ENCODE results near the gene TRIM71. TPM values are rescaled to one million over a fixed set of nuclear protein-coding genes. Genes with fewer than 3 reads are reported as not detected.

TRIM71 gene
- total and polyA plus RNA-seq, 2 experiments from 2014 or later, result 3.3 to 21.8 TPM

DNA sequence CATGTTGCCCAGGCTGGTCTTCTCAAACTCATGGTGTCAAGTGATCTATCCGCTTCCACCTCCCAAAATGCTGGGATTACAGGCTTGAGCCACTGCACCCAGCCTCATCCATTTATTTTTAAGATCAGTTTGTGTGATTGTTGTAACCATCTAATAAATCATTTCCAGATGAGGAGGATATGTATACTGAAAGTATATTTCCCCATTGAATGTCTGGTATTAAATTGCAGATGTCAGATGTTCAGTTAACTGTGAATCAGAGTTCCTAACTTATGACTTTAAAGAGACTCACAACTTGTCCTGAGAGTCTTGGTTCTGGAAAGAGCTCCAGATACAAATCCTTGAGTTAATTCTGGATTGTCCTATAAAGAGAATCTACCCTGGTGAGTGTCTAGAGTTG is 62.4 kb downstream of the TRIM71 start:
- H3K4me3 ChIP-seq, result no peak overlapping the region
- H3K27ac ChIP-seq, result no peak overlapping the region
- DNase-seq (ENCODE audit: low read depth in 1 of 2, low spot score in 1 of 2), result no peak
- no peaks in the 10 kb centered on the region for H3K36me3 ChIP-seq
- no peaks in the 10 kb centered on the region for H3K27me3 ChIP-seq
- H3K4me1 ChIP-seq (ENCODE audit: low read depth), result peaks cover 10% of the 10 kb centered on the region
- H3K9me3 ChIP-seq (ENCODE audit: low read depth), result no peaks in the 10 kb centered on the region
- TF ChIP-seq, protein P1, sequence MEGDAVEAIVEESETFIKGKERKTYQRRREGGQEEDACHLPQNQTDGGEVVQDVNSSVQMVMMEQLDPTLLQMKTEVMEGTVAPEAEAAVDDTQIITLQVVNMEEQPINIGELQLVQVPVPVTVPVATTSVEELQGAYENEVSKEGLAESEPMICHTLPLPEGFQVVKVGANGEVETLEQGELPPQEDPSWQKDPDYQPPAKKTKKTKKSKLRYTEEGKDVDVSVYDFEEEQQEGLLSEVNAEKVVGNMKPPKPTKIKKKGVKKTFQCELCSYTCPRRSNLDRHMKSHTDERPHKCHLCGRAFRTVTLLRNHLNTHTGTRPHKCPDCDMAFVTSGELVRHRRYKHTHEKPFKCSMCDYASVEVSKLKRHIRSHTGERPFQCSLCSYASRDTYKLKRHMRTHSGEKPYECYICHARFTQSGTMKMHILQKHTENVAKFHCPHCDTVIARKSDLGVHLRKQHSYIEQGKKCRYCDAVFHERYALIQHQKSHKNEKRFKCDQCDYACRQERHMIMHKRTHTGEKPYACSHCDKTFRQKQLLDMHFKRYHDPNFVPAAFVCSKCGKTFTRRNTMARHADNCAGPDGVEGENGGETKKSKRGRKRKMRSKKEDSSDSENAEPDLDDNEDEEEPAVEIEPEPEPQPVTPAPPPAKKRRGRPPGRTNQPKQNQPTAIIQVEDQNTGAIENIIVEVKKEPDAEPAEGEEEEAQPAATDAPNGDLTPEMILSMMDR (IDR thresholded peaks at IDR 0.05; ENCODE audit: low read depth, low read length), result no peak

DNA sequence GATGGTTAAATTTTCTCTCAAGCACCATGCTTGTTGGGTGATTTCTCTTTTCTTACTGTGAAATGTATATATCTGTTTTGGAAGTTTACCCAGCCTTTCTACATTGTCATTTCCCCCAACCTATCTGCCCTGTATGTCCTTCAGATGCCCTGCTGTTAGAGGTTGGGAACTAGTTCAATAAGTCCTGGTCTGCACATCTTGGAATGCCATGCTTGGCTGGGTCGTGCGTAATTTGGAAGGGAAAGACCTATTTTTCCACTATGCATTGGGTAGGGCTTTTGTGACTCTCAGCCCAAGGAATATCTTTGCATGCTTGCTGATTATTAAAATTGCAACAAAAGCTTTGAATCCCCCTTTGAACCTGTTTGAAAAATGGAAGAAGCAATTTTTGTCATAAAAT is 63.8 kb downstream of the TRIM71 start:
- Histone ChIP-seq H3K4me1 (ENCODE audit: low read depth) (peaks cover 20% of the 10 kb centered on the region), H3K9me3 (ENCODE audit: low read depth) (no peaks in the 10 kb centered on the region), H3K27me3 (no peaks in the 10 kb centered on the region), H3K27ac (no peak overlapping the region), H3K36me3 (peaks cover 5% of the 10 kb centered on the region), H3K4me3 (no peak overlapping the region)
- no peak for DNase-seq (ENCODE audit: low read depth in 1 of 2, low spot score in 1 of 2)
- TF ChIP-seq, protein P1 (IDR thresholded peaks at IDR 0.05; ENCODE audit: low read depth, low read length), result no peak

DNA sequence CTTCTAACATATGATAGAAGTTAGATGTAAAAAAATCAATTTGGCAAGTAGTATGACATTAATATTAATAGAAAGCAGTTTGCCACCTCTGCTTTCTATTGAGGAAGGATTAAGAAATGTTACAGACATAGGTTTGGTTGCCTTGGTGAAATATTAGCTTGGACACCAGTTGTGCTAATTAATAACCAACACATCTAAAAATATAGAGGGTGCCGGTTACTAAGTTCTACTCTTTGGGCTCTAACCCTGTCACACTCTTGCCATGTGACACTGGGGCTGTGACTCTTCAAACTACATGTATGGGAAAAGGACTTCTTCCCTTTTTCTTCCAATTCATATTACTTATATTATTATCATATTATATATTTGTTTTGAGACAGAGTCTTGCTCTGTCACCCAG is 64.4 kb downstream of the TRIM71 start:
- DNase-seq (ENCODE audit: low read depth in 1 of 2, low spot score in 1 of 2), result no peak
- H3K27ac ChIP-seq, result no peak overlapping the region
- H3K27me3 ChIP-seq, result no peaks in the 10 kb centered on the region
- no peaks in the 10 kb centered on the region for H3K9me3 ChIP-seq (ENCODE audit: low read depth)
- H3K36me3 ChIP-seq, result peaks cover 6% of the 10 kb centered on the region
- peaks cover 20% of the 10 kb centered on the region for H3K4me1 ChIP-seq (ENCODE audit: low read depth)
- no peak overlapping the region for H3K4me3 ChIP-seq
- TF ChIP-seq, protein P1 (IDR thresholded peaks at IDR 0.05; ENCODE audit: low read depth, low read length), result no peak

DNA sequence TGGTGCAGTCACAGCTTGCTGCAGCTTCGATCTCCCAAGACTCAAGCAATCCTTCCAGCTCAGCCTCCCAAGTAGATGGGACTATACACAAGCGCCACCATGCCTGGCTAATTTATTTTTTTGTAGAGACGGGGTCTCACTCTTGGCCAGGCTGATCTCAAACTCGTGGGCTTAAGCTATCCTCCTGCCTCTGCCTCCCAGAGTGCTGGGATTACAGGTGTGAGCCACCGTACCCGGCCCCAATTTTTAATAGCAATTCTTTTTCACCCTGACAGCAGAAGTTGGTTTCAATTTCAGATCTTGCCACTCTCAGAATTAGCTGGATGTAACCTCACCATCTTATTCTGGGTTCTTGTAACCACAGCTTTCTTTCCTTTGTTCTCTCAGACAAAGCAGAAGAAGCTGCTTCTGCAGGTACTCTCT is 64.8 kb downstream of the TRIM71 start:
- TF ChIP-seq, protein P1 (IDR thresholded peaks at IDR 0.05; ENCODE audit: low read depth, low read length), result no peak
- no peaks in the 10 kb centered on the region for H3K27me3 ChIP-seq
- H3K27ac ChIP-seq, result no peak overlapping the region
- no peak for DNase-seq (ENCODE audit: low read depth in 1 of 2, low spot score in 1 of 2)
- no peak overlapping the region for H3K4me3 ChIP-seq
- H3K36me3 ChIP-seq, result peaks cover 6% of the 10 kb centered on the region
- H3K4me1 ChIP-seq (ENCODE audit: low read depth), result peaks cover 20% of the 10 kb centered on the region
- no peaks in the 10 kb centered on the region for H3K9me3 ChIP-seq (ENCODE audit: low read depth)

DNA sequence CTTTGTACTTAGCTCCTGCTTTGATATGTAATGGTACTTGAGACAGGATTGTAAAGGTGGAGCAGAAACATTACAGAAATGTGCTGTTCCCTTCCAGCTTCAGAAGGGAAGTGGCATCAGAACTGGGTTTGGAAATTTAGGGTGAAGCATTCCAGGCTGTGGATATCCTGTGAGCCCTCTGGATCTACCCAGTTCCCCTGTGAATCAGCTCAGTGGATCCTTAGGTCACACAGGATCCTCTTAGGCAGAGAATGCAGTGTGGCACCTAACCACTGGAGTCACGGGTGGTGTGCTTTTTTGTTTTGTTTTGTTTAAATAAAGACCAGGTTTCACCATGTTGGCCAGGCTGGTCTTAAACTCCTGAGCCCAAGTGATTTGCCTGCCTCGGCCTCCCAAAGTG is 66.0 kb downstream of the TRIM71 start:
- DNase-seq (ENCODE audit: low read depth in 1 of 2, low spot score in 1 of 2), result no peak
- Histone ChIP-seq H3K27ac (no peak overlapping the region), H3K4me3 (no peak overlapping the region), H3K9me3 (ENCODE audit: low read depth) (no peaks in the 10 kb centered on the region), H3K4me1 (ENCODE audit: low read depth) (peaks cover 20% of the 10 kb centered on the region), H3K36me3 (peaks cover 6% of the 10 kb centered on the region), H3K27me3 (no peaks in the 10 kb centered on the region)
- TF ChIP-seq, protein P1 (IDR thresholded peaks at IDR 0.05; ENCODE audit: low read depth, low read length), result no peak

DNA sequence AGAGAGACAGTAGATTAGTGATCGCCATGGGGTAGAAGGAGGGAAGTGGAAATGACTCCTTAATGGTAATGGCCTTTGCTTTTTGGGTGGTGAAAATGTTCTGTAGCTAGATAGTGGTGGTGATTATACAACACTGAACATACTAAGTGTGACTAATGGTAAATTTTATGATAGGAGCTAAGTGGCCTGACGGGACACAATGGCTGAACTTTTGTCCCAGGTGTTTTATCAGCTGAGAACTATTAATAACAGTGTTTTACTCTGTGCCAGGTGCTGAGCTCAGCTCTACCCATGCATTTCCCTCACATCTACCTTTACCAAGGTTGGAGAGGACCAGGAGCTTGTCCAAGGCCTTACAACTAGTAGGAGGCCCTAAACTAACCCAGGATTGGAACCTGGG is 66.8 kb downstream of the TRIM71 start:
- no peaks in the 10 kb centered on the region for H3K9me3 ChIP-seq (ENCODE audit: low read depth)
- H3K36me3 ChIP-seq, result peaks cover 6% of the 10 kb centered on the region
- TF ChIP-seq, protein P1 (IDR thresholded peaks at IDR 0.05; ENCODE audit: low read depth, low read length), result no peak
- DNase-seq (ENCODE audit: low read depth in 1 of 2, low spot score in 1 of 2), result no peak
- no peak overlapping the region for H3K4me3 ChIP-seq
- H3K27ac ChIP-seq, result no peak overlapping the region
- peaks cover 16% of the 10 kb centered on the region for H3K4me1 ChIP-seq (ENCODE audit: low read depth)
- H3K27me3 ChIP-seq, result no peaks in the 10 kb centered on the region

Measured in cardiac muscle cell (in vitro differentiated cells and primary cell).